Lower leg skin (tissue), 4 donors: ENCODE data around the gene AUTS2. TPM values are rescaled to one million over a fixed set of nuclear protein-coding genes. Genes with fewer than 3 reads are reported as not detected.

Experiments
- DNase-seq, 2 donors: peaks; one replicate each; pipeline ENCODE4 v3.0.0-alpha.2; 2019; ENCODE audit warnings: low spot score in 2 of 2
- H3K4me3 ChIP-seq: fragments of 200-600 bp; sonication (generic); 2 replicates; pipeline ENCODE4 v1.5.1; 2017; ENCODE audit warnings: mild to moderate bottlenecking, low read depth; ENCODE audit not compliant: poor library complexity, severe bottlenecking
- POLR2A ChIP-seq, 2 donors: fragments of 450-650 bp; IDR thresholded peaks; one replicate each; pipeline ENCODE4 v1.6.1; 2016 to 2017; ENCODE audit warnings: antibody characterized with exemption in 2 of 2, mild to moderate bottlenecking in 1 of 2, moderate library complexity in 1 of 2
- WGBS, 2 donors: methylation state at CpG; one replicate each; pipeline ENCODE4 v1.1.5; 2018; 5-methylcytosine and 5-hydroxymethylcytosine counted together
- intact Hi-C: fragments of 100-400 bp; cut with DNase I; formaldehyde crosslinking; loops from one replicate; pipeline ENCODE4 v1.15.0; 2023; ENCODE audit warnings: low total_unique reads
- total RNA-seq, 4 donors: library from RNA; depleted of rRNA; stranded (reverse); fragments of >200 nt; gene quantifications; one replicate each; pipeline ENCODE4 v1.1.0, GENCODE V29; 2016
- TF ChIP-seq, protein P1 (sequence below), 3 donors: fragments of 450-650 bp; IDR thresholded peaks; one replicate each; pipeline ENCODE4 v1.5.1; 2016; ENCODE audit warnings: antibody characterized with exemption in 3 of 3, mild to moderate bottlenecking in 3 of 3, moderate library complexity in 2 of 3

Gene AUTS2
- total RNA-seq, 4 donors from 2014 or later: 30.8 to 41.9 (median 40.5) TPM

DNA sequence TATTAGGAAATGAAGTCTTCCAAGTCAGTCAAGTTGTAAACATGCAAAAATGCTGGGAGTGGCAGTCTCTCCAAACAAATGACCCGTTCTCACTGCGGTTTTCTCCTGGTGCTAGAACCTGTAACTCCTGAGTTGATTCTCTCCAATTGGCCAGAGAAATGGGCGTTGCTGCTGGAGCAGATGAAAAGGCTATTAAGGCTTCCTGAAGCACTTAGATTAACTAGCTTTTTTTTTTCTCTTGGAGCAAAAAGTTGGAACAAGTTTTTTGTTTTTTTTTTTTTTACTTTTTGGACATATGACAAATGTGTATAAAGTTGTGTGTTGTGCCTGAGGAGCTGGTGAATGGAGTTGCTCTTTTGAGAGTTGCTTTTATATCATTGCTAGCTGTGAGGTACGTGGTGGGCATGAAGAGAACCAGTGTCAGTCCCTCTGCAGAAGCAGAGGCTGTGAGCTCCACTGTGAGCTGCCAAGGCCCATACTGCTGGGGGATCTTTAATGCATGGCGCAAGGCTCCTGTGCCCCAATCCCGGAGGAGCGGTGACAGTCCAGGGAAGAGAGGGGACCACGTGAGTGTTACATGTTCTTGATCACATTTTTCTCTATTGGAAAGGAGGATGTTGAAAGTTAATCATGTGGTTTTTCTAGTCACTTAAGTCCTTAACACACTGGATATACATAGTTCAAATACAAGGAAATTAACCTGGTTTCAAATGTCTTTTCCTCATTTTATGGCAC, 1140.0 kb downstream of the AUTS2 start:
- TF ChIP-seq POLR2A (IDR thresholded peaks at IDR 0.05): no peak
- TF ChIP-seq, protein P1, sequence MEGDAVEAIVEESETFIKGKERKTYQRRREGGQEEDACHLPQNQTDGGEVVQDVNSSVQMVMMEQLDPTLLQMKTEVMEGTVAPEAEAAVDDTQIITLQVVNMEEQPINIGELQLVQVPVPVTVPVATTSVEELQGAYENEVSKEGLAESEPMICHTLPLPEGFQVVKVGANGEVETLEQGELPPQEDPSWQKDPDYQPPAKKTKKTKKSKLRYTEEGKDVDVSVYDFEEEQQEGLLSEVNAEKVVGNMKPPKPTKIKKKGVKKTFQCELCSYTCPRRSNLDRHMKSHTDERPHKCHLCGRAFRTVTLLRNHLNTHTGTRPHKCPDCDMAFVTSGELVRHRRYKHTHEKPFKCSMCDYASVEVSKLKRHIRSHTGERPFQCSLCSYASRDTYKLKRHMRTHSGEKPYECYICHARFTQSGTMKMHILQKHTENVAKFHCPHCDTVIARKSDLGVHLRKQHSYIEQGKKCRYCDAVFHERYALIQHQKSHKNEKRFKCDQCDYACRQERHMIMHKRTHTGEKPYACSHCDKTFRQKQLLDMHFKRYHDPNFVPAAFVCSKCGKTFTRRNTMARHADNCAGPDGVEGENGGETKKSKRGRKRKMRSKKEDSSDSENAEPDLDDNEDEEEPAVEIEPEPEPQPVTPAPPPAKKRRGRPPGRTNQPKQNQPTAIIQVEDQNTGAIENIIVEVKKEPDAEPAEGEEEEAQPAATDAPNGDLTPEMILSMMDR (IDR thresholded peaks at IDR 0.05): no peak
- intact Hi-C loops: no loop called here
- H3K4me3 ChIP-seq: no peak overlapping the region
- WGBS, 2 donors: 55 to 59% methylated on average over 8 of the region's 8 CpGs
- peak in 1 of 2 donors; percentile 46 for DNase-seq

DNA sequence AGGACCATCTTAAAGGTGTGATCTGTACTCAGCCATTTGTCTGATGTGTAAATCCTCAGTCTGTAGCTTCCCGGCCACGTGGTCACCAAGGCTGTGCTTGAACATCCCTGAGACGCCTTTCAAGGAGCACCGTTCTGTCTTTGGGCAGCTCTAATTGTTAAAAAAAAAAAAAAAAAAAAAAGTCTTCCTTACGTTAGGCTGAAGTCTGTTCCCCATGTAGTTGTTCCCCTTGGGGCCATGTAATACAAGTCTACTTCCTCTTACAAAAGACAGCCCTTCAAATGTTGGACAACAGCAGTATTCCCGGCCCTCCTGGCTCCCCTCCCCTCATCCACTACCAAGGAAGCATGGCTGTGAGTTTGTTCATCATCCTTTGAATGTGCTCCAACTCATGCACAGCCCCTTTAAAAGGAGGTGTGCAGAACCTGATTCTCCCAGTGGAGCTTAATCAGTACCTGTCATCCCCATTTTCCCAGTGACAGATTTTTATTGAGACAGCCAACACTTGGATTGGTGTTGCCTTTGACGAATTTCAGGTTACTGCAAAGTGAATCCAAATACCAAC, 1141.5 kb downstream of the AUTS2 start:
- no peak overlapping the region for H3K4me3 ChIP-seq
- TF ChIP-seq, protein P1 (IDR thresholded peaks at IDR 0.05): no peak
- TF ChIP-seq POLR2A (IDR thresholded peaks at IDR 0.05): no peak
- 58% methylated on average over 7 of the region's 7 CpGs for WGBS, 2 donors
- intact Hi-C loops: no loop called here
- DNase-seq: no peak

DNA sequence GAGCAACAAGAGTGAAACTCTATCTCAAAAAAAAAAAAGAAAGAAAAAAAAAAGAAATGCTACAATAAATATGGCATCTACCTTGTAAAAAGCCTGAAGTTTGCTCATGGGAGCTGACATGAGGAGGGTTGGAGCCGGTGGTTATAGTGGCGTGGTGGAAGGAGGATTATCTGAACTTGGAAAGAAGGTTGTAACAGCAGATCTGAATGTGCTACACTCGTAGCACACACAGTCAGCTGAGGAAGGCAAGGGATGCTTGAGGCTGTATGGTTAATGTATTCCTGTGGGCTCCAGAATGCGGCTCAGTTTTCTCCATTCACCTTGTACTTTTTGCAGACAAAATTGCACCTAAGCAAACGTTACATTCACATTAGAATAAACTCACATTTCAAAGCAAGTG, 1143.4 kb downstream of the AUTS2 start:
- TF ChIP-seq, protein P1 (IDR thresholded peaks at IDR 0.05): no peak
- no peak for TF ChIP-seq POLR2A (IDR thresholded peaks at IDR 0.05)
- H3K4me3 ChIP-seq: no peak overlapping the region
- DNase-seq: no peak
- intact Hi-C loops: no loop called here
- 76 to 83% methylated on average over 5 of the region's 5 CpGs for WGBS, 2 donors

DNA sequence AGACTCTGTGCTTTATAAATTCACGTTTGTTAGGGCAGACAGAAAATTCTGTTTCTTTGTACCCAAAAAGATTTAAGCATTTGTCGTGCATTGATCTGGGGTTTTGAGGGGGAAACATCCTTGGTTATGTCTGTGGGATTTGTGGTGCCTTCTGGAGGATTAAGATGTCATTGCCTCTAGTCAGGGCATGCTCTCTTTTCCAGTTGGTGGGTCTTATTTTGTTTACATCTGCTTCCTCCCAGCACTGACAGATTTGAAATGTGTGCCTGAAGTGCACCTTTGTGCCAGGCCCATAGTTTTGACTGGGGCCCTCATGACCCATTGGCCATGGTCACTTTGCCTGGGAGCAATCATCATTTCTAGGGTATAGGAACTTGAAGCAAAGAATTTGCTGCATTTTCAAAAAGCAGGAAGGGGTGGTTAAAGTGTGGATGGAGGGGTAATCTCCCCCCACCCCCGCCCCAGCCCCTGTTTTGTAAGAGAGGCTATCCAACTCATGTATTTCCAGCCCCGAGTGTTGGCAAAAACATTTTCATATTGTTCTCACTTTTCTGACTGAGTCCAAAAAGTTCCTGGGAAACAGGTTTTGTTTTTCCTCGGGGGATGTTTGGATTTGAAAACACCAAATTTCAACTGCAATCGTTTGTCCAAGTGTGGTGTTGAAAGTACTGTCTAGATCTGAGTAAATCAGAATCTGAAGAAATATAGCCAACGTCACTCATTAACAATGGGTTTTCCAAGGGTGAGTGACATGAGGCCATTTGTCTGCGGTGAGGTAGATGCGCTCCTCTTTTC, 1145.5 kb downstream of the AUTS2 start:
- intact Hi-C loops: no loop called here
- TF ChIP-seq POLR2A (IDR thresholded peaks at IDR 0.05): no peak
- TF ChIP-seq, protein P1 (IDR thresholded peaks at IDR 0.05): no peak
- H3K4me3 ChIP-seq: no peak overlapping the region
- DNase-seq: no peak
- 47 to 52% methylated on average over 9 of the region's 9 CpGs for WGBS, 2 donors

DNA sequence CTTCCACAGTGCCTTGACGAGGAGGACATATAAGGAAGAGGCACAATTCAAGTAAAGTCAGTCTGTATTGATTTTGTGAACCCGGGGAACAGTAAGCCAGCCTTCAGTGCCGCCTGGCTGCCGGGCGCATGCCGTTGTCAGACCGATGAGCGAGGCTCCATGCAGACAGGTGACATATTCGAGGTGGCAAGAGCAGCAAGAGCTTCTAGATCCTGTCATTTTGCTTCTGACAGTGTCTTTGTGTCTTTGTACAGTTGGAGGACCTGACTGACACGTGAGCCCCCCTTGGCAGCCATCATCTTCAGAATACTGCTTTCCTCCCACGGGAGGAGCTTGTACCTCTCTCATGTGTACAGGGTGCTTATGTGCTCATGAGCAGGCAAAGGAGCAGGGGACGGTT, 1146.2 kb downstream of the AUTS2 start:
- TF ChIP-seq, protein P1 (IDR thresholded peaks at IDR 0.05): no peak
- no peak for TF ChIP-seq POLR2A (IDR thresholded peaks at IDR 0.05)
- DNase-seq: no peak
- intact Hi-C loops: no loop called here
- H3K4me3 ChIP-seq: no peak overlapping the region
- 84% methylated on average over 12 of the region's 12 CpGs for WGBS, 2 donors
